GM12878 (cell line): Measurements from ENCODE around the gene PDGFA.

Source experiments
- BRCA1 ChIP-seq: IDR thresholded peaks from 2 replicates; pipeline ENCODE4 v1.6.1; 2011; ENCODE audit warnings: low read depth, low read length, improper control_type of control experiment
- CREB1 ChIP-seq: IDR thresholded peaks from 2 replicates; pipeline ENCODE4 v1.6.1; 2012; ENCODE audit warnings: low read depth, mild to moderate bottlenecking, inconsistent platforms
- NRF1 ChIP-seq: conservative IDR thresholded peaks from 2 replicates; pipeline ENCODE4 v1.6.1; 2011; ENCODE audit warnings: mild to moderate bottlenecking, low read depth, low read length, improper control_type of control experiment
- RAD21 ChIP-seq: IDR thresholded peaks from 2 replicates; pipeline ENCODE4 v1.6.1; 2011; ENCODE audit warnings: mild to moderate bottlenecking, low read depth, low read length, moderate library complexity; ENCODE audit not compliant: insufficient read depth

DNA sequence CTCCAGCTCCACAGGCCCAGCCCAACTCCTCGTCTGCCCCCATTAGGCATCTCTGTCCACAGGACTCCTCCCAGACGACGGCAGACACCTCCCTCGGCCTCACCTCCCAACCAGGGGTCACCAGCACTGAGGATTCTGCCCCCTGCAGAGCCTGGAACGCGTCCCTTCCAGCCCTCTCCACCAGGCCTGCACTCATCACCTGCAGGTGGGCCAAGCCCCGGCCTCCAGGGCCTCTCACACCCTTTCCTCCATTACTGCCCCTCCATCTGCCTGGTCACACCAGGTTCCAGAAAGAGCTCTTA lies 42.7 kb upstream of the PDGFA start:
- TF ChIP-seq CREB1: no peak
- TF ChIP-seq BRCA1: no peak
- no peak for TF ChIP-seq RAD21
- no peak for TF ChIP-seq NRF1
